ENCODE data around the gene YJU2. TPM values are rescaled to one million over a fixed set of nuclear protein-coding genes. Genes with fewer than 3 reads are reported as not detected.

YJU2 gene
- total RNA-seq (ENCODE audit: low replicate concordance) = 8.7 and 17.5 TPM in 2 replicates

DNA sequence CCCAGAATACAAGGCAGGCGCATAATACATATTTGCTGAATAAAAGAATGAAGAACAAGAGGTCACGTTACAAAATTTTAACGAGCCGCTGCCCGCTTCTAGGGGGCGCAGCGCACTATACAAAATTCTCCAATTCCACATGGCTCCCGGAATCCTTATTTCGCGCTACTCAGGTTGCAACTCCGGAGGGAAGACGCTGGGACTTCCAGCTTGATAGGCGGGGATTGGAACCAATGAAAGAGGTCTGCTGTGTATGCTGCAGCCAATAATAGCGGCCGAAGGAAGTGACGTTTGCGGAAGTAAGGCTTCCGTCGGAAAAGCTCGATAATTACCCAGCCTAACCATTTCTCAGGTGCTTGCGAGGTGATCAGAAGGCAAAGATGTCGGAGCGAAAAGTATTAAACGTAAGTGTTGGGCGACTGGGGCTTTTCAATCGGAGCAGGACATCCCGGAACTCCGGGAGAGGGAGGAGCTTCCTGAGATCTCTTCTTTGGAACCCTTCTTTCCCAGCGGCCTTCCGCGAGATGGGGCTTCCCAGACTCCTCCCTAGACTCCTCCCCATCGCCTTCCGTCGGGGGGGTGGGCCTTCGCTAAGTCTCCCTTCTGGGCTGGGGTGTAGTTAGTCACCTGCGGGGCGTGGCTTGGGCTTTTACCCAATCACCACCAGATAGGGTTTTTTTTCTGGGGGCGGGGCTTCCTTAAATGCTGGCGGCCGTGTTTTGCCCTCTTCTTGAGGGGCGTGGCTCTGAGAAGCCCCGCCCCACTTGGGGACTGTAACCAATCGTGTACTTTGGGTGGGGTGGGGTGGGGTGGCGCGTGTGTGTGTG, at the start of gene YJU2:
YJU2 (plus strand) TSS at position 314 of the 827 bp plus-strand sequence; CDS start at position 381, 67 bp downstream.
- Histone ChIP-seq H3K9ac (peak within 1 kb of the TSS; percentile 81), H3K4me2 (peak within 1 kb of the TSS; percentile 77), H3F3A (ENCODE audit: low read depth) (peaks cover 22% of the 10 kb centered on the region), H3K9me3 (ENCODE audit: low read depth) (no peaks in the 10 kb centered on the region), H4K20me1 (ENCODE audit: low read depth) (no peaks in the 10 kb centered on the region), H3K4me1 (no peaks in the 10 kb centered on the region), H3K27me3 (no peaks in the 10 kb centered on the region), H3K4me3 (peak within 1 kb of the TSS; percentile 77), H2AFZ (replicated peaks) (peak within 1 kb of the TSS; percentile 91), H3K79me2 (ENCODE audit: low read depth) (peaks cover 10% of the 10 kb centered on the region), H3K36me3 (no peaks in the 10 kb centered on the region), H3K27ac (peak within 1 kb of the TSS; percentile 95)
- Mint-ChIP-seq H3K9me3 (peaks cover 4% of the 10 kb centered on the region), H3K4me3 (peak within 1 kb of the TSS; percentile 99), H3K36me3 (peaks cover 19% of the 10 kb centered on the region), H3K4me1 (peaks cover 7% of the 10 kb centered on the region), H3K27ac (peak within 1 kb of the TSS; percentile 98), H3K27me3 (ENCODE audit: insufficient read depth, low read depth) (peaks cover 5% of the 10 kb centered on the region)
- peak; percentile 100 for DNase-seq (ENCODE audit: low spot score)
- TF ChIP-seq EZH2phosphoT487 (IDR thresholded peaks at IDR 0.05) (no peak), CTCF (IDR thresholded peaks at IDR 0.05) (peak; percentile 74), EZH2 (IDR thresholded peaks at IDR 0.05) (no peak)

DNA sequence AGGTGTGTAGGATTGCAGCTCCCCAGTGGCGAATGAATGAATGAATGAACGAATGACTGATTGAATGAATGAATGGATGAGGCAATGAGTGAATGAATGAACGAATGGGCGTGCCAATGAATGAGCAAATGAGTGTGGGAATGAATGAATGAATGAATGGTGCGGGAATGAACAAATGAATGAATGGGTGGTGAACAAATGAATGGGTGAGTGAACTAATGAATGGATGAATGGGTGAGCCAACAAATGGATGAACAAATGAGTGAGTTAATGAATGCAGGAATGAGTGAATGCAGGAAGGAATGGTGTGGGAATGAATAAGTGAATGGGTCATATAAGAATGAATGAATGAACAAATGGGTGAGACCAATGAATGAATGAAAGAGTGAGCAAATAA, 49.7 kb upstream of the YJU2 start:
- no peak overlapping the region for H3K9ac ChIP-seq
- H3K27ac ChIP-seq = no peak overlapping the region
- H3K36me3 ChIP-seq = no peaks in the 10 kb centered on the region
- no peaks in the 10 kb centered on the region for H3K9me3 ChIP-seq (ENCODE audit: low read depth)
- DNase-seq (ENCODE audit: low spot score) = no peak
- H3K27me3 Mint-ChIP-seq (ENCODE audit: insufficient read depth, low read depth) = peaks cover 43% of the 10 kb centered on the region
- no peaks in the 10 kb centered on the region for H4K20me1 ChIP-seq (ENCODE audit: low read depth)
- H3K4me1 ChIP-seq = no peaks in the 10 kb centered on the region
- no peak overlapping the region for H3K4me2 ChIP-seq
- H3K4me1 Mint-ChIP-seq = peaks cover 12% of the 10 kb centered on the region
- H3K79me2 ChIP-seq (ENCODE audit: low read depth) = no peaks in the 10 kb centered on the region
- peaks cover 12% of the 10 kb centered on the region for H3K9me3 Mint-ChIP-seq
- H3K36me3 Mint-ChIP-seq = peaks cover 2% of the 10 kb centered on the region
- H3K27ac Mint-ChIP-seq = no peak overlapping the region
- H3K27me3 ChIP-seq = peaks cover 81% of the 10 kb centered on the region
- peaks cover 14% of the 10 kb centered on the region for H3F3A ChIP-seq (ENCODE audit: low read depth)
- H3K4me3 Mint-ChIP-seq = peak overlapping the region; percentile 72
- no peak overlapping the region for H2AFZ ChIP-seq (replicated peaks)
- no peak for TF ChIP-seq CTCF (IDR thresholded peaks at IDR 0.05)
- no peak for TF ChIP-seq EZH2 (IDR thresholded peaks at IDR 0.05)
- no peak for TF ChIP-seq EZH2phosphoT487 (IDR thresholded peaks at IDR 0.05)
- H3K4me3 ChIP-seq = no peak overlapping the region

- peaks cover 12% of the 10 kb centered on the region for H3K9me3 Mint-ChIP-seq
- Histone ChIP-seq H3K4me1 (no peaks in the 10 kb centered on the region), H3K9me3 (ENCODE audit: low read depth) (no peaks in the 10 kb centered on the region), H3K9ac (no peak overlapping the region), H3K4me2 (peak overlapping the region; percentile 72), H4K20me1 (ENCODE audit: low read depth) (no peaks in the 10 kb centered on the region), H2AFZ (replicated peaks) (peak overlapping the region; percentile 55), H3K79me2 (ENCODE audit: low read depth) (no peaks in the 10 kb centered on the region), H3K27ac (no peak overlapping the region), H3K36me3 (no peaks in the 10 kb centered on the region), H3K27me3 (peaks cover 81% of the 10 kb centered on the region), H3K4me3 (peak overlapping the region; percentile 59), H3F3A (ENCODE audit: low read depth) (peaks cover 14% of the 10 kb centered on the region)
- peak overlapping the region; percentile 72 for H3K4me3 Mint-ChIP-seq
- TF ChIP-seq CTCF (IDR thresholded peaks at IDR 0.05) (no peak), EZH2 (IDR thresholded peaks at IDR 0.05) (peak; percentile 47), EZH2phosphoT487 (IDR thresholded peaks at IDR 0.05) (no peak)
- H3K27me3 Mint-ChIP-seq (ENCODE audit: insufficient read depth, low read depth) = peaks cover 43% of the 10 kb centered on the region
- no peak overlapping the region for H3K27ac Mint-ChIP-seq
- peaks cover 12% of the 10 kb centered on the region for H3K4me1 Mint-ChIP-seq
- DNase-seq (ENCODE audit: low spot score) = peak; percentile 74
- peaks cover 2% of the 10 kb centered on the region for H3K36me3 Mint-ChIP-seq
Observed at GRCh38 chr19:4197625-4198466, 49.0 kb upstream of the YJU2 start.

Data from neural progenitor cell (in vitro differentiated cells).